HK-2 (cell line): ENCODE measurements around the gene MMD.
A peak's percentile ranks its signal among the peaks of the same experiment; 100 is the strongest.

ENCODE experiments used
- DNase-seq: peaks from one replicate; pipeline ENCODE4 v3.0.0-alpha.2; 2018; ENCODE audit not compliant: unreplicated experiment

MMD gene

GRCh38 chr17:55348749-55349354, 72.8 kb downstream of the MMD start:
- DNase-seq: peak; percentile 43

GRCh38 chr17:55347341-55347740, 74.3 kb downstream of the MMD start:
- DNase-seq: no peak

DNA sequence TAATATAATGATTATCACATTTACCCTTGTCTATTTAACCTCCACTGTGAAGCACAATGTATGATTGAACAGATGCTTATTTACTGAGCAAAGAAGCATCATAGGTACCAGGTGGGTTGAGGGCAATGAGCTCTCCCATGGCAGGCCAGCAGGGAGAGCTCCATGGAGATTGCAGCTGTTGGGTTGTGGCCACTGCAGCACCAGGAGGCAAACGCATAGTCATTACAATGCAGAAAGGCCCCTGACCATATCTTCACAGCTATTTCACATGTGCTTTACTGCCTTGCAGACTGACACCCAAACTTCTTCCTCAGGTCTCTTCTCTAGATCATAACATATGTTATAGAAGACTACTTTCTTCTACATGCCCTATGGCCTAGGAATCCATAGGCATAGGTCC, 75.0 kb downstream of the MMD start:
- no peak for DNase-seq

GRCh38 chr17:55345132-55345531, 76.5 kb downstream of the MMD start:
- DNase-seq: no peak

DNA sequence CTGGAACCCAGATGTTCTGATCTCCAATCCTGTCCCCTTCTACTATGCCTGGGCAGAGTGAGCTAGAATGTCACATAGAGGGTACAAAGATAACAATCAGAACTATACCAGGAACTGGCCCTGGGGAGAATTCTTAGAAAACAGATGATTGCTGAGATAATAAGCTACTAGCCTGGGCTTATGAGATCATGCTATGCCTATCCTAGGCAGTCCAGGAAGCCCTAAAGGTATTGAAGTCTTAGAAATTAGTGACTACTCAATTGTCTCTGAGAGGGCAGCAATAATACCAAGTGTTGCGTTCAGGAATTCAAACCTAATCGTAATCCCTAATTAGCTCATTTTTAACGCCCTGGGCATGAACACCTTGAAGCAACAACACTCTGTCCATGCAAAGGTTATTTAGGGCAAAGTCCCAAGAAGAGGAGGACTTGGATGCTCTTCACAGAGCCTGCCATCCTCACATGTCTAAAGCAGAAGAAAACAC, 77.1 kb downstream of the MMD start:
- no peak for DNase-seq

GRCh38 chr17:55343900-55344513, 77.6 kb downstream of the MMD start:
- DNase-seq: no peak

GRCh38 chr17:55342800-55343585, 78.6 kb downstream of the MMD start:
- DNase-seq: no peak
